Right lobe of liver (tissue), 4 donors: ENCODE measurements around the gene RPEL1.

Experiments used
- CTCF ChIP-seq, 4 donors: fragments of 200-600 bp in 3 of 4; fragments of 450-650 bp in 1 of 4; IDR thresholded peaks; one replicate each; pipeline versions ENCODE4 v1.5.1 to v1.8.0; 2016 to 2022; ENCODE audit warnings: antibody characterized with exemption in 4 of 4, mild to moderate bottlenecking in 2 of 4
- POLR2A ChIP-seq: fragments of 450-650 bp; IDR thresholded peaks from one replicate; pipeline ENCODE4 v1.6.1; 2017; ENCODE audit warnings: antibody characterized with exemption, mild to moderate bottlenecking
- donor health status: DM: no; HTN: no; CAD: no.
- donor health status: DM: no; HTN: no; CAD: no.
- donor health status: DM: no; HTN: yes; CAD: no.

GRCh38 chr10:103241262-103242011 is 4.2 kb upstream of the RPEL1 start:
- TF ChIP-seq CTCF (IDR thresholded peaks at IDR 0.05) (no peak), POLR2A (no peak)
